ENCODE results near the gene USP7.
"Not testable (repeated sequence)": the region's sequence is repeated elsewhere in the genome, so short reads cannot be mapped to it uniquely, and the experiment has no call there.

USP7 gene

GRCh38 chr16:8880839-8881510 lies 82.7 kb downstream of the USP7 start:
- Histone ChIP-seq H3K27me3 (ENCODE audit: control insufficient read depth, low read length) (no peaks in the 10 kb centered on the region), H3F3A (ENCODE audit: control insufficient read depth, insufficient read depth) (no peaks in the 10 kb centered on the region), H3K9me2 (replicated peaks; ENCODE audit: control insufficient read depth, low read length) (no peaks in the 10 kb centered on the region), H3K4me1 (ENCODE audit: control insufficient read depth, low read length) (peaks cover 20% of the 10 kb centered on the region), H3K9me3 (ENCODE audit: control insufficient read depth, insufficient read depth, low read length) (no peaks in the 10 kb centered on the region), H3K36me3 (ENCODE audit: control insufficient read depth, low read length) (no peaks in the 10 kb centered on the region), H3K4me3 (ENCODE audit: low read length) (no peak overlapping the region), H3K79me2 (ENCODE audit: control insufficient read depth, low read length) (no peaks in the 10 kb centered on the region), H4K20me1 (ENCODE audit: control insufficient read depth, insufficient read depth, low read depth, low read length) (no peaks in the 10 kb centered on the region), H3K27ac (ENCODE audit: low read depth, low read length) (no peak overlapping the region), H3K4me2 (ENCODE audit: low read length) (no peak overlapping the region)
- TF ChIP-seq EZH2phosphoT487 (IDR thresholded peaks at IDR 0.05; ENCODE audit: borderline replicate concordance, low read length) (no peak), CTCF (IDR thresholded peaks at IDR 0.05; ENCODE audit: low read depth, low read length, poor library complexity, severe bottlenecking) (no peak)

- Histone ChIP-seq H3K4me3 (ENCODE audit: low read length) (no peak overlapping the region), H3K27me3 (ENCODE audit: control insufficient read depth, low read length) (no peaks in the 10 kb centered on the region), H4K20me1 (ENCODE audit: control insufficient read depth, insufficient read depth, low read depth, low read length) (no peaks in the 10 kb centered on the region), H3K9me3 (ENCODE audit: control insufficient read depth, insufficient read depth, low read length) (no peaks in the 10 kb centered on the region), H3K36me3 (ENCODE audit: control insufficient read depth, low read length) (no peaks in the 10 kb centered on the region), H3K27ac (ENCODE audit: low read depth, low read length) (no peak overlapping the region), H3K4me1 (ENCODE audit: control insufficient read depth, low read length) (peaks cover 24% of the 10 kb centered on the region), H3F3A (ENCODE audit: control insufficient read depth, insufficient read depth) (peaks cover under 1% of the 10 kb centered on the region; the same call in 1 of the 2 replicates), H3K4me2 (ENCODE audit: low read length) (no peak overlapping the region), H3K9me2 (replicated peaks; ENCODE audit: control insufficient read depth, low read length) (no peaks in the 10 kb centered on the region), H3K79me2 (ENCODE audit: control insufficient read depth, low read length) (no peaks in the 10 kb centered on the region)
- TF ChIP-seq EZH2phosphoT487 (IDR thresholded peaks at IDR 0.05; ENCODE audit: borderline replicate concordance, low read length) = no peak
Measured at GRCh38 chr16:8878523-8878911, 85.2 kb downstream of the USP7 start.

- no peak for TF ChIP-seq EZH2phosphoT487 (IDR thresholded peaks at IDR 0.05; ENCODE audit: borderline replicate concordance, low read length)
- TF ChIP-seq CTCF (IDR thresholded peaks at IDR 0.05; ENCODE audit: low read depth, low read length, poor library complexity, severe bottlenecking) = no peak
- no peaks in the 10 kb centered on the region for H4K20me1 ChIP-seq (ENCODE audit: control insufficient read depth, insufficient read depth, low read depth, low read length)
- no peaks in the 10 kb centered on the region for H3K36me3 ChIP-seq (ENCODE audit: control insufficient read depth, low read length)
- peaks cover 4% of the 10 kb centered on the region; the same call in 1 of the 2 replicates for H3F3A ChIP-seq (ENCODE audit: control insufficient read depth, insufficient read depth)
- H3K4me1 ChIP-seq (ENCODE audit: control insufficient read depth, low read length) = peaks cover 24% of the 10 kb centered on the region
- H3K9me2 ChIP-seq (replicated peaks; ENCODE audit: control insufficient read depth, low read length) = no peaks in the 10 kb centered on the region
- no peaks in the 10 kb centered on the region for H3K9me3 ChIP-seq (ENCODE audit: control insufficient read depth, insufficient read depth, low read length)
- H3K27ac ChIP-seq (ENCODE audit: low read depth, low read length) = no peak overlapping the region
- H3K4me2 ChIP-seq (ENCODE audit: low read length) = no peak overlapping the region
- no peaks in the 10 kb centered on the region for H3K79me2 ChIP-seq (ENCODE audit: control insufficient read depth, low read length)
- no peaks in the 10 kb centered on the region for H3K27me3 ChIP-seq (ENCODE audit: control insufficient read depth, low read length)
- H3K4me3 ChIP-seq (ENCODE audit: low read length) = no peak overlapping the region
Measured at GRCh38 chr16:8877894-8878522, 85.7 kb downstream of the USP7 start.

GRCh38 chr16:8875317-8875716 lies 88.4 kb downstream of the USP7 start:
- Histone ChIP-seq H3K4me1 (ENCODE audit: control insufficient read depth, low read length) (peaks cover 24% of the 10 kb centered on the region), H3F3A (ENCODE audit: control insufficient read depth, insufficient read depth) (peaks cover 12% of the 10 kb centered on the region)
- H3K36me3 ChIP-seq (ENCODE audit: control insufficient read depth, low read length); H3K79me2 ChIP-seq (ENCODE audit: control insufficient read depth, low read length); H3K9me2 ChIP-seq (replicated peaks; ENCODE audit: control insufficient read depth, low read length); H4K20me1 ChIP-seq (ENCODE audit: control insufficient read depth, insufficient read depth, low read depth, low read length); H3K27me3 ChIP-seq (ENCODE audit: control insufficient read depth, low read length); H3K4me3 ChIP-seq (ENCODE audit: low read length); H3K4me2 ChIP-seq (ENCODE audit: low read length); H3K9me3 ChIP-seq (ENCODE audit: control insufficient read depth, insufficient read depth, low read length); H3K27ac ChIP-seq (ENCODE audit: low read depth, low read length): not testable (repeated sequence)
